Skeletal muscle satellite cell (primary cell): ENCODE measurements around the gene RNF175.

Source experiments
- H3K27me3 ChIP-seq: 2 replicates; pipeline ENCODE4 v1.7.0; 2013; ENCODE audit warnings: low read length; ENCODE audit not compliant: control insufficient read depth, insufficient read depth
- H3K36me3 ChIP-seq: 2 replicates; pipeline ENCODE4 v1.7.0; 2013; ENCODE audit warnings: mild to moderate bottlenecking, control low read depth, low read length; ENCODE audit not compliant: insufficient read depth
- H3K4me1 ChIP-seq: 2 replicates; pipeline ENCODE4 v1.7.0; 2013; ENCODE audit warnings: low read length; ENCODE audit not compliant: control insufficient read depth, insufficient read depth
- H3K4me2 ChIP-seq: 2 replicates; pipeline ENCODE4 v1.7.0; 2013; ENCODE audit warnings: mild to moderate bottlenecking, low read length
- H3K4me3 ChIP-seq: 2 replicates; pipeline ENCODE4 v1.7.0; 2013; ENCODE audit warnings: low read length
- H3K9ac ChIP-seq: 2 replicates; pipeline ENCODE4 v1.7.0; 2013; ENCODE audit warnings: mild to moderate bottlenecking, low read depth, low read length, moderate library complexity
- H3K9me3 ChIP-seq: replicated peaks from 2 replicates; pipeline ENCODE4 v1.7.0; 2013; ENCODE audit warnings: mild to moderate bottlenecking, control low read depth, low read length

RNF175 gene

DNA sequence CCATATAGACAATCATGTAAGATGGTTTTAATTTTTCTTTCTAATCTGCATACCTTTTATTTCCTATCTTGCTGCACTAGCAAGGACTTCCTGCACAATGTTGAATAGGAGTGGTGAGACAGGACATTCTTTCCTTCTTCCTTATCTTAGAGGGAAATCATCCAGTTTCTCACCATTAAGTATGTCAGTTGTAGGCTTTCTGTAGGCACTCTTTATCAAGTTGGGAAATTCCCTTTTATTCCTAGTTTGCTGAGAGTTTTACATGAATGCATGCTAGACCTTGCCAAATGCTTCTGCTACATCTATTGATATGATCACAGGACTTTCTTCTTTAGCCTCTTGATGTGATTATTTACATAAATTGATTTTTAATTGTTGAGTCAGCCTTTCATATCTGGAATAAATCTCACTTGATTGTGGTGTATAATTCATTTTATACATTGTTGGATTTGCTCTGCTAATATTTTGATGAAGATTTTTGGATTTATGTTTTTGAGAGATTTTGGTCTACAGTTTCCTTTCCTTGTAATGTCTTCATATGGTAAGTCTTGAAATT is 23.8 kb downstream of the RNF175 start:
- H3K9me3 ChIP-seq: no peaks in the 10 kb centered on the region
- H3K4me3 ChIP-seq: no peak overlapping the region
- no peak overlapping the region for H3K9ac ChIP-seq
- no peaks in the 10 kb centered on the region for H3K36me3 ChIP-seq
- H3K4me2 ChIP-seq: no peak overlapping the region
- peaks cover 10% of the 10 kb centered on the region for H3K4me1 ChIP-seq
- no peaks in the 10 kb centered on the region for H3K27me3 ChIP-seq

GRCh38 chr4:153733751-153734448 is 25.9 kb downstream of the RNF175 start:
- Histone ChIP-seq H3K4me3 (no peak overlapping the region), H3K4me2 (no peak overlapping the region), H3K36me3 (no peaks in the 10 kb centered on the region), H3K4me1 (peaks cover 12% of the 10 kb centered on the region), H3K27me3 (no peaks in the 10 kb centered on the region), H3K9ac (no peak overlapping the region), H3K9me3 (no peaks in the 10 kb centered on the region)

DNA sequence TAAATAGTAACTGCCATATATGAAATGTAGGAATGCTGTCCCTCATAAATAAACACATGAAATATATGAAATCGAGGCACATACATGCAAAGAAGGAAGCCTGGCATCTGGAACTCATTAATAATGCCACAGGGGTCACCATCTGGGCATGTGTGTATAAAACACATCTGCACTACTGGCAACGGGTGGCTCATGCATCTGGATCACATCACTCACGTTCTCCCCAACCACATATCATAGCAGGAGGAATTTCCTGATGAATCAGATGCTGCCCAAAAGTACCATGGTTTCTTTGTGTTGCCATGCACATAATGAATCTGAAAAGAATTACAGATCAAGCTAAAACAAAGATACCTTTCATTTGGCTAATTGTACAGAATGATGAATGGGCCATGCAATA is 28.6 kb downstream of the RNF175 start:
- H3K4me3 ChIP-seq: no peak overlapping the region
- H3K27me3 ChIP-seq: no peaks in the 10 kb centered on the region
- H3K36me3 ChIP-seq: no peaks in the 10 kb centered on the region
- H3K9ac ChIP-seq: no peak overlapping the region
- no peaks in the 10 kb centered on the region for H3K9me3 ChIP-seq
- H3K4me2 ChIP-seq: peak overlapping the region; percentile 17
- H3K4me1 ChIP-seq: peaks cover 12% of the 10 kb centered on the region

DNA sequence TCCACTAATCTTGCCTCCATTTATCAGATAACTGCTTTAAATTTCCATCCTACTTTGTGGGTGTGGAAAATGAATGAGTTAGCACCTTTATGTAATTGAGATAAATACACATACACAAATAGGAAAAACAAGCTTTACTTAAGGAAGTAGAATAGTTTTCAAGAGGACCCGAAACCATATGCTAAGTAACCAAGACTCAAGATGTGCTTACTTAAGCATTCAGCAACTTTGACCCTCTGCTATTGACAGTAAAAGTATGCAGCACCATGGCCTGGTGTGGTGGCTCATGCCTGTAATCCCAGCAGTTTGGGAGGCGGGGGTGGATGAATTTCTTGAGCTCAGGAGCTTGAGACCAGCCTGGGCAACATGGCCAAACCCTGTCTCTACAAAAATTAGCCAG is 29.9 kb downstream of the RNF175 start:
- Histone ChIP-seq H3K9ac (no peak overlapping the region), H3K9me3 (no peaks in the 10 kb centered on the region), H3K27me3 (no peaks in the 10 kb centered on the region), H3K36me3 (no peaks in the 10 kb centered on the region), H3K4me2 (no peak overlapping the region), H3K4me1 (peaks cover 12% of the 10 kb centered on the region), H3K4me3 (no peak overlapping the region)

- H3K4me1 ChIP-seq: peaks cover 12% of the 10 kb centered on the region
- H3K4me3 ChIP-seq: no peak overlapping the region
- no peak overlapping the region for H3K4me2 ChIP-seq
- H3K9me3 ChIP-seq: no peaks in the 10 kb centered on the region
- H3K9ac ChIP-seq: no peak overlapping the region
- no peaks in the 10 kb centered on the region for H3K27me3 ChIP-seq
- H3K36me3 ChIP-seq: no peaks in the 10 kb centered on the region
Measured at GRCh38 chr4:153728660-153729059, 31.2 kb downstream of the RNF175 start.

DNA sequence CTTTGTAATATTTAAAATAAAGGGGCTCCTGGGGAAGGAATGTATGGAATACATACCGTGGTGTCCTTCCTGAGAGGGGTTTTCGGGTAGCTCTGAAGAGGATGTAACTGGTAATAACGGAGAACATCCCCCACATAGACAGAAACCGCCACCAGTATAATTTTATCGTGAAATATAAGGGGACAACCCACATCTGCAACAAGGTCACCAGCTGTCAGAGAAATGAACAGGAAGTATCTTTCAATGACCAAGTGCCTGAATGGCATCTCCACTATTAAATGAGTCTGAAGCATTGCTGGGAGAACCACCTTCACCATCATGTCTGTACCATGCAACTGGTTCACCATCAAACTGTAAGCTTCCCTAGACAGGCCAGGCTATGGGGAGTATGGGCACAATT is 31.7 kb downstream of the RNF175 start:
- H3K4me2 ChIP-seq: no peak overlapping the region
- peaks cover 12% of the 10 kb centered on the region for H3K4me1 ChIP-seq
- H3K9me3 ChIP-seq: no peaks in the 10 kb centered on the region
- H3K9ac ChIP-seq: no peak overlapping the region
- no peaks in the 10 kb centered on the region for H3K36me3 ChIP-seq
- no peaks in the 10 kb centered on the region for H3K27me3 ChIP-seq
- no peak overlapping the region for H3K4me3 ChIP-seq

- Histone ChIP-seq H3K4me3 (no peak overlapping the region), H3K9ac (no peak overlapping the region), H3K4me2 (no peak overlapping the region), H3K36me3 (no peaks in the 10 kb centered on the region), H3K27me3 (no peaks in the 10 kb centered on the region), H3K4me1 (no peaks in the 10 kb centered on the region), H3K9me3 (no peaks in the 10 kb centered on the region)
Measured at GRCh38 chr4:153725831-153726154, 34.0 kb downstream of the RNF175 start.

DNA sequence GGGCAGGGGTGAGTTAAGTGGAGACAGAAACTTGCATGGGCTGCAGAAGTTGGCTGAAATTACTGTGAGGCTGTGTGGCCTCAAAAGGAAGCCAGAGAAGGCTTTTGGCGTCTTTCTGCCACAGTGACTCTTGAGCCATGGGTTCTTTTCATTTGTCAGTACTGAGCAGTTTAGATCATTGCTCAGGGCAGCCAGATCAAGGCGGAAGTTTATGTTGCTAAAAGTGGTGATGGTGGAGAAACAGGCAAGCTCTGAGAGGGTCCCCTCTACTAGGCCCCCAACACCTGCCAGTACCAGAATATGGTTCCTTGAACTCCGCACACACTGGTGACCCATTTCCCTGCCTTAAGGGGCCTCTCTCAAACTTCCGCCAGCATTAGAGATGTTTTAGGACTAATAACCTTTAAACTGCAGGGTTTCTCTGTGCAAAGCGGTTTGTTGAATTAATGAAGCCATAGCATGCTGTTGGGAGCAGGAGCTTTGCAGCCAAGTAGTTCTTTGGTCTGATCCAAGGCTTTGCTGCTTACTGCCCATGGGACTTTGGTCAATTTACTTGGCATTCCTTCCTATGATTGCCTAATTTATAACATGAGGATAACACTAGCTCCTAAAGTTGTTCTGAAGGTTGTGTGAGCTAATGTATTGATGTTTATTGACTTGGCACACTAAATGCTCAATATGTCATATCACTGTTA is 34.5 kb downstream of the RNF175 start:
- Histone ChIP-seq H3K4me1 (no peaks in the 10 kb centered on the region), H3K4me2 (no peak overlapping the region), H3K36me3 (no peaks in the 10 kb centered on the region), H3K9ac (no peak overlapping the region), H3K27me3 (no peaks in the 10 kb centered on the region), H3K4me3 (no peak overlapping the region), H3K9me3 (no peaks in the 10 kb centered on the region)

DNA sequence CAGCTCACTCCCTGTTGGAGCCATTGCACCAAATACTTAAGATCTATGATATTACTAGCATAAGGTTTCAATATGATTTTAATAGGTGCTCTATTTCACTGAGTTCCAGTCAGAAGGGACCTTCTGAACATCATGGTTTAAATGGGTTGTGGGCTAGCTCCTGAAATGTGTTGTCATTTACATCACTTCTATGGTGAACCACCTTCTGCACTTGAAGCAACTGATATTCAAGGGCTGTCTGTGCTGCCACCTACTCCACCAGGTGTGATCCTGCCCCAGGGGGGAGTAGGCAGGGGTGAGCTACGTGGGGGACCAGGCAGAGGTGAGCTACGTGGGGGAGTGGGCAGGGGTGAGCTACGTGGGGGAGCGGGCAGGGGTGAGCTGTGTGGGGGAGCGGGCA is 35.2 kb downstream of the RNF175 start:
- no peaks in the 10 kb centered on the region for H3K9me3 ChIP-seq
- H3K4me3 ChIP-seq: no peak overlapping the region
- no peak overlapping the region for H3K4me2 ChIP-seq
- H3K36me3 ChIP-seq: no peaks in the 10 kb centered on the region
- no peak overlapping the region for H3K9ac ChIP-seq
- no peaks in the 10 kb centered on the region for H3K27me3 ChIP-seq
- no peaks in the 10 kb centered on the region for H3K4me1 ChIP-seq

DNA sequence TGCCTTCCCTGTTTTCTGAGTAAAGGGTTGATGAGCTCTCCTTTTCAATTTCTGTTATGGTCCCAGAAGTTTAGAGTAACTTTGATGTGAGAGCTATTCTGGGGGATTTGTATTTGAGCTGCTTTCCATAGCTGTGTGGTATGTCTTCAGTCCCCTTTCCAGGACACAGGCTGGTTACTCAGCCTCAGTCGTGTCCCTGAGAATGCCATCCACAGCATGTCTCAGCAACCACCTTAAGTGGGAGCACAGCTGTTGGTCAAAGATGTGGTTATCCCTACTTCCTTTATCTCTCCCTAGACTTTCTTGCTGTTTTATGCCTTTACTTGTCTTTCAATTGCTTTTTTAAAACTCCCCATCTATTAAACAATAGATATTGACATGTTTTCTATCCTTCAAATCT is 37.8 kb downstream of the RNF175 start:
- no peak overlapping the region for H3K4me3 ChIP-seq
- H3K9me3 ChIP-seq: no peaks in the 10 kb centered on the region
- H3K9ac ChIP-seq: no peak overlapping the region
- H3K4me2 ChIP-seq: no peak overlapping the region
- no peaks in the 10 kb centered on the region for H3K4me1 ChIP-seq
- H3K27me3 ChIP-seq: no peaks in the 10 kb centered on the region
- H3K36me3 ChIP-seq: no peaks in the 10 kb centered on the region

DNA sequence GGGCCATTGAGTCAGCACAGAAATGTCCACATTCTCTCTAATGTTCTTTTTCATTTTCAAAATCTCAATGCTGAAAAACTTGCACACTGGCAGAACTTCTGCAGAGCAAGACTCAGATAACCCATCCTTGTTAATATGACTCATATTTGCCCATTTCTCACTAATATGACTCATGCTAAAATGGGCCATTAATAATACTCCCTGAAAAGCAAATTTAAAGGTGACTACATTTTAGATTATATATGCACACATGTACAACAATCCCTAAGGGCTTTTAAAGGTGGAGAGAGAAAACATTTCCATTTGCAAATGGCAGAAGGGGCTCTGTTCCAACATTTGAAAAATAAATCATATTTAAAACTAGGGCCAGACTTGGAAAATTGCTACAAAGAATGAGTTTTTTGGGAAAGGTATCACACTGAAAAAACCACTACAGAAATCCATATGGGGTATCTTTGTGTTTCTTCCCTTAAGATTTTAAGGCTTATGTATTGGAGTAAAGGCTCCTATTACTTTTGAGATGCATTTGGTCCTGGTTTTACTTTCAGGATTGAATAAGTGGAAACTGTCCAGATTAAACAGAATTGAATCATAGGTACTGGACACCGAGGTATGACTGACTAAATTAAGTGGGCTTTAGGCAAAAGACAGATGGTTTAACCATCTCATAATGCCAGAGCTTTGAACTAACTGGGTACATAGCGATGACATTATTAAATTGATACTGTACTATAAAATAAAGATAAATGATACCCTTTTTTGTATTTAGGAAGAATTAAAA is 45.8 kb downstream of the RNF175 start:
- Histone ChIP-seq H3K4me2 (no peak overlapping the region), H3K36me3 (no peaks in the 10 kb centered on the region), H3K9ac (no peak overlapping the region), H3K27me3 (peaks cover 3% of the 10 kb centered on the region), H3K4me3 (no peak overlapping the region), H3K4me1 (peaks cover 7% of the 10 kb centered on the region), H3K9me3 (no peaks in the 10 kb centered on the region)
